ENCODE measurements around the gene MRNIP. TPM values are rescaled to one million over a fixed set of nuclear protein-coding genes. Genes with fewer than 3 reads are reported as not detected.

The MRNIP gene
- total and polyA plus RNA-seq, 2 of the 8 experiments (the other 6 are each of a cell fraction or from before 2014, with no cell fraction given), result 29.6 TPM

DNA sequence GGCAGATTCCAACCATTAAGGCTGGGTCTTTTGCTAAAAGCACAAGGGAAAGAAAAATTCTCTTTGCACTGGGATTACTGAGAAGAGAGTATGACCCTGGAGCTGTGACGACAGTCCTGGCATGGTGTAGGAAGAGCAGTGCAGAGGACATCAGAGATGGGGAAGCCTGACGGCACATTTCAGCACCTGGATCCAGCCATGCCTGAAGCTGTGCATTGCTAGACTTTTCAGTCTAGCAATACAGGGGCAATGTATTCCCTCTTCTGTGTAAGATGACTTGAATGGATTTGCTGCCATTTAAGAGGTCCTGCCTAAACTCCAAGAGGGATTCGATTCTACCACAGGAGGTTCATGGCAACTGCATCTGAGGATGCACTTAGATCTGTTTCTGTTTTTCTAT is 12.3 kb upstream of the MRNIP start:
- Histone ChIP-seq H3K4ac (replicated peaks; ENCODE audit: insufficient read length, low read depth, low read length) (no peak overlapping the region), H2BK5ac (ENCODE audit: low read depth, low read length) (0 out of 2 replicates have a peak overlapping the region, but pooled peaks have one; percentile 37), H3K56ac (replicated peaks; ENCODE audit: insufficient read length, low read depth, low read length) (no peak overlapping the region), H3K18ac (ENCODE audit: extremely low read depth, low read length) (no peak overlapping the region), H3K4me3 (ENCODE audit: extremely low read depth in 1 of 4, insufficient read depth in 2 of 4, low read depth in 3 of 4, low read length in 4 of 4) (no peak overlapping the region), H3K4me1 (replicated peaks in 1 of 4; ENCODE audit: control insufficient read depth in 3 of 4, insufficient read depth in 4 of 4, low read length in 3 of 4) (no peaks in the 10 kb centered on the region; a peak in 1 of 7 replicates), H2AFZ (ENCODE audit: low read length) (no peak overlapping the region), H2BK20ac (ENCODE audit: low read length) (no peak overlapping the region), H4K5ac (ENCODE audit: insufficient read length, low read depth, low read length) (no peak overlapping the region), H3K27ac (ENCODE audit: low read depth, low read length) (no peak overlapping the region), H3K79me1 (ENCODE audit: low read depth, low read length) (no peaks in the 10 kb centered on the region), H2BK15ac (ENCODE audit: low read length) (no peak overlapping the region), H4K20me1 (replicated peaks in 1 of 2; ENCODE audit: control insufficient read depth in 1 of 2, insufficient read depth in 2 of 2, low read length in 2 of 2) (peaks cover 0 to 4% of the 10 kb centered on the region in 2 experiments), H3K23me2 (ENCODE audit: low read depth, low read length) (no peaks in the 10 kb centered on the region), H3K4me2 (ENCODE audit: insufficient read depth in 1 of 2, low read depth in 2 of 2, low read length in 2 of 2) (no peak overlapping the region), H3K23ac (ENCODE audit: insufficient read length) (no peak overlapping the region), H3K27me3 (replicated peaks in 1 of 4; ENCODE audit: control insufficient read depth in 3 of 4, extremely low read depth in 1 of 4, insufficient read depth in 3 of 4, low read length in 3 of 4) (no peaks in the 10 kb centered on the region), H4K91ac (replicated peaks; ENCODE audit: insufficient read length, low read length) (no peak overlapping the region), H3K79me2 (ENCODE audit: control insufficient read depth in 1 of 2, insufficient read depth in 2 of 2, low read length in 2 of 2) (no peaks in the 10 kb centered on the region), H2BK120ac (replicated peaks; ENCODE audit: low read depth, low read length) (no peak overlapping the region), H2AK5ac (ENCODE audit: low read depth, low read length) (no peak overlapping the region), H2BK12ac (ENCODE audit: low read depth, low read length) (no peak overlapping the region), H3K14ac (ENCODE audit: insufficient read length) (no peak overlapping the region), H3K9me3 (ENCODE audit: insufficient read depth in 2 of 2, low read depth in 1 of 2, low read length in 1 of 2) (no peaks in the 10 kb centered on the region), H3K9ac (replicated peaks in 1 of 4; ENCODE audit: extremely low read depth in 1 of 4, low read depth in 3 of 4, low read length in 3 of 4) (no peak overlapping the region), H4K8ac (ENCODE audit: extremely low read depth, insufficient read depth, low read length) (no peak overlapping the region), H3K36me3 (ENCODE audit: control insufficient read depth in 2 of 4, insufficient read depth in 4 of 4, low read length in 3 of 4) (peaks cover 3 to 15% (median 5%) of the 10 kb centered on the region in 4 experiments; a peak in 5 of 8 replicates)
- FAIRE-seq, result no peak
- no peak for TF ChIP-seq SIX5 (IDR thresholded peaks at IDR 0.05; ENCODE audit: low read depth, low read length)
- TF ChIP-seq TAF1 (IDR thresholded peaks at IDR 0.05; ENCODE audit: low read depth, low read length), result no peak
- TF ChIP-seq SUZ12 (IDR thresholded peaks at IDR 0.05; ENCODE audit: low read length), result no peak
- TF ChIP-seq SIN3A (conservative IDR thresholded peaks at IDR 0.05 in 1 of 2, IDR thresholded peaks at IDR 0.05 in 1 of 2; ENCODE audit: low read depth in 1 of 2, low read length in 2 of 2), result no peak
- TF ChIP-seq ZNF274 (IDR thresholded peaks at IDR 0.05; ENCODE audit: borderline replicate concordance, extremely low read depth, low read length), result no peak
- TF ChIP-seq RXRA (IDR thresholded peaks at IDR 0.05; ENCODE audit: insufficient read depth, low read depth, low read length), result no peak
- WGBS, 2 experiments (ENCODE audit: extremely low coverage in 1 of 2, insufficient coverage in 1 of 2, insufficient read length in 1 of 2, insufficient replicate concordance in 2 of 2, low coverage in 1 of 2, low lambda C conversion rate in 2 of 2, missing lambda C conversion rate in 1 of 2), result 90% methylated on average over 3 of the region's 3 CpGs; no CpG with 5 or more reads in 1 of the 2 experiments
- DNase-seq (ENCODE audit: low read depth in 1 of 2, low spot score in 2 of 2), result no peak
- POLR2A ChIA-PET (ENCODE audit: partially characterized antibody), result interaction anchor here (0.9 to 2.5 kb wide), 7 partner anchors 9 to 74 kb away, joined by 3 to 11 read pairs (median 5); partner anchors contain the start of gene SQSTM1
- CTCF ChIA-PET (ENCODE audit: partially characterized antibody), result interaction anchor here (0.9 to 8.0 kb wide), 17 partner anchors 9 to 69 kb away, joined by 3 to 67 read pairs (median 5); partner anchors contain the start of genes MRNIP and TBC1D9B

All from H1 (cell line).